ENCODE data around the gene PTPN1.

Gene PTPN1

DNA sequence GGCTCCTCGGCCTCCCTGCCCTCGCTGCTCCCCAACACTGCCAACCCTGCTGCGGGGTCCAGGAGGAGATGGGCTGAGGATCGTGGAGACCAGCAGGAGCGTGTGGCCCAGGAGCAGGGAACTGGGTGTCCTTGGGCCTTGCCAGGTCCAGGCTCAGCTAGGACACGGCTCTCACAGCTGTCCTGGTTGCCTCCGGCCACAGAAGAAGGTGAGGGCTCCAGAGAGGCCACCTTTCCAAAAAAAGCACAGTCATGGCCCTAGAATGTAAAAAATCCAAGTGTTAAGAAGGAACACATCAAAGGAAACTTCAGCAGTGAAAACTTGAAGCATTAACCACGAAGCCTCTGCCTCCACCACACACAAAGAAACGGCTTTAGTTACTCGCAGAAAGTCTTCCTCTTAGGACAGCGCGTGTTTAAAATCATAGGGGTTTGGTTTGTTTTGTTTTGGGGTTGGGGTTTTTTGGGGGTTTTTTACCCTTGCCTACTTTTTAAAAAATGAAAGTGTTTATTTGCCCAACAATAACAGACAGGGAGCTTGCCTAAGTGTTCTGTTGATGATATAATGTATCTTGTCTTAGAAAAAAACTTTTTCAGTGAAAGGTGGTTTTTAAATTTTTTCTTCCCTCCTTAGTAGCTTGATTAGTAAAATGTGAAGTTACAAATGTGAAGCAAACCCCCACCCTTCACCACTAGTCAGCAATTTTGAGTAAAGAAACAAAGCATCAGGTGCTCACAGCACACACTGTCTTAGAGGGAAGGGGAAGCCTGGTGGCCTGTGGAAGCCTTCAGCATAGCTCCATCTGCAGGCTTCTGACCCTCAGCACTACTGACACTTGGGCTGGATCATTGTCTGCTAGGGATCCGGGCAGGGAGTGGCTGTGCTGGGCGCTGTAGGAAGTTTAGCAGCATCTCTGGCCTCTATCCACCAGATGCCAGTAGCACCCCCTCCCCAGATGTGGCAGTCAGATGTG, 60.0 kb downstream of the PTPN1 start:
- TF ChIP-seq, protein P1, sequence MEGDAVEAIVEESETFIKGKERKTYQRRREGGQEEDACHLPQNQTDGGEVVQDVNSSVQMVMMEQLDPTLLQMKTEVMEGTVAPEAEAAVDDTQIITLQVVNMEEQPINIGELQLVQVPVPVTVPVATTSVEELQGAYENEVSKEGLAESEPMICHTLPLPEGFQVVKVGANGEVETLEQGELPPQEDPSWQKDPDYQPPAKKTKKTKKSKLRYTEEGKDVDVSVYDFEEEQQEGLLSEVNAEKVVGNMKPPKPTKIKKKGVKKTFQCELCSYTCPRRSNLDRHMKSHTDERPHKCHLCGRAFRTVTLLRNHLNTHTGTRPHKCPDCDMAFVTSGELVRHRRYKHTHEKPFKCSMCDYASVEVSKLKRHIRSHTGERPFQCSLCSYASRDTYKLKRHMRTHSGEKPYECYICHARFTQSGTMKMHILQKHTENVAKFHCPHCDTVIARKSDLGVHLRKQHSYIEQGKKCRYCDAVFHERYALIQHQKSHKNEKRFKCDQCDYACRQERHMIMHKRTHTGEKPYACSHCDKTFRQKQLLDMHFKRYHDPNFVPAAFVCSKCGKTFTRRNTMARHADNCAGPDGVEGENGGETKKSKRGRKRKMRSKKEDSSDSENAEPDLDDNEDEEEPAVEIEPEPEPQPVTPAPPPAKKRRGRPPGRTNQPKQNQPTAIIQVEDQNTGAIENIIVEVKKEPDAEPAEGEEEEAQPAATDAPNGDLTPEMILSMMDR (IDR thresholded peaks at IDR 0.05) = no peak
- Histone ChIP-seq H3K27me3 (no peaks in the 10 kb centered on the region), H3K36me3 (peaks cover 71% of the 10 kb centered on the region), H3K4me3 (ENCODE audit: low read depth in 1 of 2, low read length in 1 of 2) (no peak overlapping the region), H3K4me1 (ENCODE audit: control insufficient read depth in 1 of 2, insufficient read depth in 1 of 2, low read depth in 1 of 2, low read length in 1 of 2) (peaks cover 16 to 19% of the 10 kb centered on the region in 2 experiments), H3K9me3 (no peaks in the 10 kb centered on the region), H3K27ac (peak overlapping the region; percentile 43)

DNA sequence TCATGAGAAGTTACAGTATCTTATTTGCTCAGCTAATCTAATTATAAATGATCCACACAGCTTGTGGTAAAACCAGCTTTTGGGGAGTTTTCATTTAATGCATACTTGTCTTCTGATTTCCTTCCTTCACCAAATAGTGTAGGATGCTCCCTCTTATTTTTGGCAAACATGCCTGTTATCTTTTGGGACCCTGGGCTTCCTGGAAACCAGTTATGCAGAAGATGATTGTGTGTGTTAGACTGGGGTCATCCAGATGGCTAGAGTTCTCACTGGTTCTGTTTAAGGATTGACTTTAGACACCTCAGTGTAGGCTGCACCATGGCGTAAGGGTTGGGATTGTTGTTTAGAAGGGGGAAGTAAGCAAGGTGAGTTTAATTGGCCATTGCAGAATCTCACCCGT, 61.3 kb downstream of the PTPN1 start:
- TF ChIP-seq, protein P1 (IDR thresholded peaks at IDR 0.05) = no peak
- Histone ChIP-seq H3K27ac (peak overlapping the region; percentile 43), H3K4me3 (ENCODE audit: low read depth in 1 of 2, low read length in 1 of 2) (no peak overlapping the region), H3K36me3 (peaks cover 71% of the 10 kb centered on the region), H3K27me3 (no peaks in the 10 kb centered on the region), H3K9me3 (no peaks in the 10 kb centered on the region), H3K4me1 (ENCODE audit: control insufficient read depth in 1 of 2, insufficient read depth in 1 of 2, low read depth in 1 of 2, low read length in 1 of 2) (peaks cover 15 to 16% of the 10 kb centered on the region in 2 experiments)

DNA sequence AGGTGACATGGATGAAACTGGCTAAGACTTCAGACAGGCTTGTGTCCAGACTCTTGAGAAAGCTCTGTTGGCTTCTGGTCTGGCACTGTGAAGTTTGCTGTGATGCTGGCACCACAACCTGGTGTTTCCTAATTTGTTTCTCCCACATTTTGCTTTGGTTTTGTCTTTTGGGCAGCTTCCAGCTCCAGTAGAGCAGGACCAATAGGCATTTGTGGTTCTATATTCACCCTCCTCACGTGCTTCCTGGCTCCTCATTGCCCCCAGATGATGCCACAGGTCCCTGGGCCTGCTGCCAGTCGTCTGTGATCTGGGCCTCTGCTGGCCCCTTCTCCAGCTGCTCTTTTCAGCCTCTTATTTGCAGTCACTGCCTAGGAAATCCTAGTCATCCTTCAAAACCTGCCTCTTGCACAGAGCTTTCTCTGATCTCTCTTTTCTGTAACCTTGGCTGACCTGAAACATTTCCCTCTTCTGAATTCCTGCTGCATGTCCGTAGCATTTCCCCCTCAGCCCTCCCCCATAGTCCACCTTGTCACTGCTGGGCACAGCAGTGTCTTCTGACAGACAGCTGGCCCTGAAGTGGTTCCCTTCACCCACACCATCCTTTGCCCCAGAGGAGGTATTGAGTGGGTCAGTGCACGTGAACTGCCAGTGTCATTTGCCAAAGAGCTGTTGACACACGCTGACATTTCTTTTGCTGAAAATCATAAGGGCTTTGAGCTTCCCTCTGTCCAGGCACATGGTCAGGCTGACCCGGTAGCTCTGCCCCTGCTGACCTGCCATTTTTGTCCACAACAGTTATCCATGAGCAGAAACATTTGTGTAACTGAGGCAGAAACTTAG, 63.0 kb downstream of the PTPN1 start:
- Histone ChIP-seq H3K4me1 (ENCODE audit: control insufficient read depth in 1 of 2, insufficient read depth in 1 of 2, low read depth in 1 of 2, low read length in 1 of 2) (peaks cover 15 to 16% of the 10 kb centered on the region in 2 experiments), H3K27ac (peak overlapping the region; percentile 43), H3K4me3 (ENCODE audit: low read depth in 1 of 2, low read length in 1 of 2) (no peak overlapping the region), H3K36me3 (peaks cover 72% of the 10 kb centered on the region), H3K9me3 (no peaks in the 10 kb centered on the region), H3K27me3 (no peaks in the 10 kb centered on the region)
- TF ChIP-seq, protein P1 (IDR thresholded peaks at IDR 0.05) = no peak

DNA sequence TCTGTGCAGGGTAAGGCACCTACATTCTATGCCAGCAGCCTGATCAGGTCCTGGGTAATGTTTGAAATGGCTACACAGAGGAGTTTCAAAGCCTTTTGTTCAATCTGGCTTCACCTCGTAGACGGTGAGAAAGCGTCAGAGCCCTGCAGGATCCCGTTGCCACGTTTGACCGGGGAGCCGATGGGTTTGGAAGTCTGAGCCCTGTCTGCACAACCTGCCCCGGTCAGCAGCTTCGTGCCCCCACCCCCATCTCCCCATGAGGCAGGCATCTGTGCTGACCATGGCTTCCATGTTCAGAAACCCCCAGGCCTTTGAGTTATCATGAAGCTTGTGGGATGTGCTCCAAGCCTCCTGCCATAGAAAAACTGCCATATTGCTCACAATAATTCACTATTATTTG, 63.9 kb downstream of the PTPN1 start:
- Histone ChIP-seq H3K27me3 (no peaks in the 10 kb centered on the region), H3K36me3 (peaks cover 72% of the 10 kb centered on the region), H3K9me3 (no peaks in the 10 kb centered on the region), H3K4me3 (ENCODE audit: low read depth in 1 of 2, low read length in 1 of 2) (no peak overlapping the region), H3K4me1 (ENCODE audit: control insufficient read depth in 1 of 2, insufficient read depth in 1 of 2, low read depth in 1 of 2, low read length in 1 of 2) (peaks cover 15 to 16% of the 10 kb centered on the region in 2 experiments), H3K27ac (no peak overlapping the region)
- TF ChIP-seq, protein P1 (IDR thresholded peaks at IDR 0.05) = no peak

DNA sequence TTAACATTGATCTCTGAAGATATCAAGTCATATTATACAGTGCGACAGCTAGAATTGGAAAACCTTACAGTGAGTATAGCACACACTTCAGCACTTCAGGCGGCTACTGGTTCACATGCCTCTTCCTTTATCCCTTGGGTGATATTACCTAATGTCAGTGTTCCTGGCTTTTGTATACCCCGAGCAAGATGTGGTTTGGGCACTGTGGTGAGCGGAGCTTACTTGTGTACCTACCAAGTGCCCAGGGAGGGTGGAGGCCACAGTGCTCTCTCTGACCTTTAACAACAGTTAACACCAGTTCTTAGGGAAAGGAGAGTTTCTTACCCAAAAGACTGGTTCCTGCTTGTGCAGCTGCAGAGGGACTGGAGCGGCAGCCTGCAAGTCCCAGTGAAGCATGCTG, 64.4 kb downstream of the PTPN1 start:
- peaks cover 15 to 16% of the 10 kb centered on the region in 2 experiments for H3K4me1 ChIP-seq (ENCODE audit: control insufficient read depth in 1 of 2, insufficient read depth in 1 of 2, low read depth in 1 of 2, low read length in 1 of 2)
- H3K9me3 ChIP-seq = no peaks in the 10 kb centered on the region
- no peak overlapping the region for H3K4me3 ChIP-seq (ENCODE audit: low read depth in 1 of 2, low read length in 1 of 2)
- TF ChIP-seq, protein P1 (IDR thresholded peaks at IDR 0.05) = no peak
- no peaks in the 10 kb centered on the region for H3K27me3 ChIP-seq
- H3K36me3 ChIP-seq = peaks cover 72% of the 10 kb centered on the region
- no peak overlapping the region for H3K27ac ChIP-seq

All from neutrophil (primary cell).